H9 (cell line): ENCODE results near the gene FAF1. TPM values are rescaled to one million over a fixed set of nuclear protein-coding genes. Genes with fewer than 3 reads are reported as not detected.

Experiments
- DNase-seq: peaks from one replicate; pipeline ENCODE4 v3.0.0-alpha.2; 2017
- H2AFZ ChIP-seq: one replicate; pipeline ENCODE4 v1.6.1; 2013; ENCODE audit warnings: mild to moderate bottlenecking, low read length, control low read depth, moderate library complexity
- H2AK5ac ChIP-seq: 2 replicates; pipeline ENCODE4 v1.6.1; 2013; ENCODE audit warnings: low read length, control low read depth, mixed read lengths; ENCODE audit not compliant: insufficient read length
- H2BK120ac ChIP-seq: one replicate; pipeline ENCODE4 v1.6.1; 2013; ENCODE audit warnings: low read depth, mild to moderate bottlenecking, low read length, control low read depth, inconsistent platforms; ENCODE audit not compliant: poor library complexity, severe bottlenecking
- H2BK12ac ChIP-seq: 2 replicates; pipeline ENCODE4 v1.6.1; 2013; ENCODE audit warnings: low read length, control low read depth, mixed read lengths, low read depth; ENCODE audit not compliant: insufficient read length
- H2BK15ac ChIP-seq: 2 replicates; pipeline ENCODE4 v1.6.1; 2013; ENCODE audit warnings: low read depth, low read length, control low read depth
- H2BK20ac ChIP-seq: one replicate; pipeline ENCODE4 v1.6.1; 2013; ENCODE audit warnings: low read depth, mild to moderate bottlenecking, low read length, control low read depth, inconsistent platforms; ENCODE audit not compliant: poor library complexity, severe bottlenecking
- H2BK5ac ChIP-seq: 2 replicates; pipeline ENCODE4 v1.6.1; 2013; ENCODE audit warnings: low read length, control low read depth, mixed read lengths; ENCODE audit not compliant: insufficient read length
- H3K14ac ChIP-seq: 2 replicates; pipeline ENCODE4 v1.6.1; 2013; ENCODE audit warnings: low read length, control low read depth; ENCODE audit not compliant: insufficient read depth
- H3K18ac ChIP-seq: 2 replicates; pipeline ENCODE4 v1.6.1; 2013; ENCODE audit warnings: low read depth, mild to moderate bottlenecking, mixed read lengths, low read length, control low read depth; ENCODE audit not compliant: insufficient read length
- H3K23ac ChIP-seq: 2 replicates; pipeline ENCODE4 v1.6.1; 2013; ENCODE audit warnings: low read length, control low read depth, mixed read lengths, low read depth; ENCODE audit not compliant: insufficient read length
- H3K23me2 ChIP-seq: 2 replicates; pipeline ENCODE4 v1.6.1; 2013; ENCODE audit warnings: low read depth, mild to moderate bottlenecking, mixed read lengths, low read length, control low read depth; ENCODE audit not compliant: insufficient read length, poor library complexity, severe bottlenecking
- H3K27ac ChIP-seq: 2 replicates; pipeline ENCODE4 v1.5.1; 2013; ENCODE audit warnings: low read length, control low read depth, mixed read lengths, low read depth; ENCODE audit not compliant: insufficient read length
- H3K27me3 ChIP-seq: 2 replicates; pipeline ENCODE4 v1.6.1; 2013; ENCODE audit warnings: low read length, control low read depth, inconsistent platforms; ENCODE audit not compliant: insufficient read depth
- H3K4ac ChIP-seq: 2 replicates; pipeline ENCODE4 v1.6.1; 2013; ENCODE audit warnings: low read depth, mild to moderate bottlenecking, control low read depth, inconsistent platforms, low read length, moderate library complexity
- H3K4me1 ChIP-seq: 2 replicates; pipeline ENCODE4 v1.6.1; 2013; ENCODE audit warnings: low read length, control low read depth, inconsistent platforms; ENCODE audit not compliant: insufficient read depth
- H3K4me2 ChIP-seq: 2 replicates; pipeline ENCODE4 v1.6.1; 2013; ENCODE audit warnings: low read length, control low read depth, mixed read lengths; ENCODE audit not compliant: insufficient read length, insufficient read depth
- H3K56ac ChIP-seq: 2 replicates; pipeline ENCODE4 v1.6.1; 2013; ENCODE audit warnings: low read depth, mild to moderate bottlenecking, mixed read lengths, low read length, control low read depth; ENCODE audit not compliant: insufficient read length
- H3K79me1 ChIP-seq: 2 replicates; pipeline ENCODE4 v1.6.1; 2013; ENCODE audit warnings: low read depth, mild to moderate bottlenecking, moderate library complexity, low read length, control low read depth, inconsistent platforms; ENCODE audit not compliant: insufficient read depth, poor library complexity, severe bottlenecking
- H3K79me2 ChIP-seq: 2 replicates; pipeline ENCODE4 v1.6.1; 2013; ENCODE audit warnings: low read length, control low read depth, inconsistent platforms; ENCODE audit not compliant: insufficient read depth
- H3K9ac ChIP-seq: 2 replicates; pipeline ENCODE4 v1.6.1; 2013; ENCODE audit warnings: low read length, control low read depth, mixed read lengths; ENCODE audit not compliant: insufficient read length; ENCODE audit errors: extremely low read depth
- H3K9me3 ChIP-seq: one replicate; pipeline ENCODE4 v1.6.1; 2013; ENCODE audit warnings: low read depth, low read length, inconsistent platforms; ENCODE audit not compliant: control insufficient read depth
- H3T11ph ChIP-seq: one replicate; pipeline ENCODE4 v1.6.1; 2013; ENCODE audit warnings: mild to moderate bottlenecking, low read length, control low read depth, inconsistent platforms
- H4K20me1 ChIP-seq: one replicate; pipeline ENCODE4 v1.6.1; 2013; ENCODE audit not compliant: control insufficient read depth, insufficient read length, insufficient read depth
- H4K5ac ChIP-seq: 2 replicates; pipeline ENCODE4 v1.6.1; 2013; ENCODE audit warnings: low read depth, mild to moderate bottlenecking, mixed read lengths, low read length, control low read depth; ENCODE audit not compliant: insufficient read length
- H4K8ac ChIP-seq: replicated peaks from 2 replicates; pipeline ENCODE4 v1.6.1; 2013; ENCODE audit warnings: low read length, control low read depth, mixed read lengths, low read depth; ENCODE audit not compliant: insufficient read length
- H4K91ac ChIP-seq: 2 replicates; pipeline ENCODE4 v1.6.1; 2013; ENCODE audit warnings: low read depth, mild to moderate bottlenecking, moderate library complexity, mixed read lengths, low read length, control low read depth; ENCODE audit not compliant: insufficient read length
- H3K27ac Mint-ChIP-seq, 3 experiments: 2 replicates in 2 of 3; 3 replicates in 1 of 3; pipeline ENCODE4 v1.8.0; 2020 to 2021; ENCODE audit warnings: mixed read lengths in 3 of 3, mild to moderate bottlenecking in 1 of 3, moderate library complexity in 1 of 3
- H3K27me3 Mint-ChIP-seq: 2 replicates; pipeline ENCODE4 v1.8.0; 2021; ENCODE audit warnings: low read depth, mild to moderate bottlenecking, moderate library complexity, mixed read lengths
- H3K36me3 Mint-ChIP-seq, 3 experiments: 2 replicates in 2 of 3; 3 replicates in 1 of 3; pipeline ENCODE4 v1.8.0; 2020 to 2021; ENCODE audit warnings: low read depth in 3 of 3, mixed read lengths in 3 of 3; ENCODE audit not compliant: insufficient read depth in 1 of 3
- H3K4me1 Mint-ChIP-seq, 2 experiments: 2 replicates each; pipeline ENCODE4 v1.8.0; 2020; ENCODE audit warnings: mixed read lengths in 2 of 2
- H3K4me3 Mint-ChIP-seq, 2 experiments: 2 replicates in 1 of 2; 3 replicates in 1 of 2; pipeline ENCODE4 v1.8.0; 2020 to 2021; ENCODE audit warnings: mild to moderate bottlenecking in 2 of 2, mixed read lengths in 2 of 2, moderate library complexity in 1 of 2
- H3K9me3 Mint-ChIP-seq, 2 experiments: 2 replicates in 1 of 2; 3 replicates in 1 of 2; pipeline ENCODE4 v1.8.0; 2020; ENCODE audit warnings: mild to moderate bottlenecking in 2 of 2, mixed read lengths in 2 of 2, moderate library complexity in 1 of 2
- WGBS: extraction: QIAGEN DNeasy Blood & Tissue Kit; methylation state at CpG from one replicate; pipeline ENCODE4 v1.1.7; 2013; ENCODE audit warnings: missing lambda C conversion rate, low lambda C conversion rate, mixed read lengths; ENCODE audit not compliant: insufficient read length; ENCODE audit errors: extremely low coverage; 5-methylcytosine and 5-hydroxymethylcytosine counted together
- total RNA-seq: library from RNA; stranded (reverse); gene quantifications from 2 replicates; pipeline ENCODE4 v1.2.1, GENCODE V29; 2021
- TF ChIP-seq, protein P1 (sequence below): fragments of 200-600 bp; sonication (generic); conservative IDR thresholded peaks from 3 replicates; pipeline ENCODE4 v1.8.0; 2021; ENCODE audit warnings: antibody characterized with exemption, mild to moderate bottlenecking

The FAF1 gene
- total RNA-seq, 1 experiment from 2014 or later = 60.8 TPM

DNA sequence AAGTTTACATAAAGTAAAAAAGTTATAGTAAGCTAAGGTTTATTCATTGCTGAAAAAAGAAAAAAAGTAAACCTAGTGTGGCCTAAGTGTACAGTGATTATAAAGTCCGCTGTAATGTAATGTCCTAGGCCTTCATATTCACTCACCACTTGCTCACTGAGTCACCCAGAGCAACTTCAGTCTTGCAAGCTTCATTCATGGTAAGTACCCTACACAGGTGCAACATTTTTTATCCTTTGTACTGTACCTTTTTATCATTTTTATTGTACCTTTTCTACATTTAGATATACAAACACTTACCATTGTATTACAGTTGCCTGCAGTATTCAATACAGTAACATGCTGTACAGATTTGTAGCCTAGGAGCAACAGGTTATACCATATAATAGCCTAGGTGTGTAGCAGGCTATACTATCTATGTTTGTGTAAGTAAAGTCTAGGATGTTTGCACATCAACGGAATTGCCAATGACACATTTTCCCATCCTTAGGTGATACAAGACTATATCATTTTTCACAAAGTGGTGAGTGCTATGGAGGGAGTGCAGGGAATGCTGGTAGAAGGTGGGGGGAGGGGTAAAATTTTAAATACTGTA, 478.8 kb downstream of the FAF1 start:
- Histone ChIP-seq H3K4me1 (no peaks in the 10 kb centered on the region), H3K27me3 (no peaks in the 10 kb centered on the region; the same call in 1 of the 2 replicates), H3K79me2 (no peaks in the 10 kb centered on the region), H2AFZ (no peak overlapping the region), H4K5ac (no peak overlapping the region), H2BK12ac (no peak overlapping the region), H2BK5ac (no peak overlapping the region), H2BK20ac (no peak overlapping the region), H3K4ac (no peak overlapping the region), H3K14ac (no peak overlapping the region), H3K9ac (no peak overlapping the region), H3T11ph (no peak overlapping the region), H4K91ac (no peak overlapping the region), H3K23ac (no peak overlapping the region), H3K9me3 (no peaks in the 10 kb centered on the region), H3K23me2 (no peaks in the 10 kb centered on the region), H2BK120ac (no peak overlapping the region), H3K79me1 (no peaks in the 10 kb centered on the region), H3K56ac (no peak overlapping the region), H3K18ac (no peak overlapping the region), H3K27ac (no peak overlapping the region), H2AK5ac (no peak overlapping the region), H3K4me2 (no peak overlapping the region), H4K20me1 (no peaks in the 10 kb centered on the region), H2BK15ac (no peak overlapping the region), H4K8ac (no peak overlapping the region)
- Mint-ChIP-seq H3K27ac (no peak overlapping the region), H3K36me3 (peaks cover 0 to 3% (median 0%) of the 10 kb centered on the region in 3 experiments; a peak in 2 of 7 replicates), H3K9me3 (no peaks in the 10 kb centered on the region), H3K27me3 (no peaks in the 10 kb centered on the region), H3K4me1 (peaks cover 8% of the 10 kb centered on the region in 2 experiments), H3K4me3 (no peak overlapping the region)
- DNase-seq = no peak
- TF ChIP-seq, protein P1, sequence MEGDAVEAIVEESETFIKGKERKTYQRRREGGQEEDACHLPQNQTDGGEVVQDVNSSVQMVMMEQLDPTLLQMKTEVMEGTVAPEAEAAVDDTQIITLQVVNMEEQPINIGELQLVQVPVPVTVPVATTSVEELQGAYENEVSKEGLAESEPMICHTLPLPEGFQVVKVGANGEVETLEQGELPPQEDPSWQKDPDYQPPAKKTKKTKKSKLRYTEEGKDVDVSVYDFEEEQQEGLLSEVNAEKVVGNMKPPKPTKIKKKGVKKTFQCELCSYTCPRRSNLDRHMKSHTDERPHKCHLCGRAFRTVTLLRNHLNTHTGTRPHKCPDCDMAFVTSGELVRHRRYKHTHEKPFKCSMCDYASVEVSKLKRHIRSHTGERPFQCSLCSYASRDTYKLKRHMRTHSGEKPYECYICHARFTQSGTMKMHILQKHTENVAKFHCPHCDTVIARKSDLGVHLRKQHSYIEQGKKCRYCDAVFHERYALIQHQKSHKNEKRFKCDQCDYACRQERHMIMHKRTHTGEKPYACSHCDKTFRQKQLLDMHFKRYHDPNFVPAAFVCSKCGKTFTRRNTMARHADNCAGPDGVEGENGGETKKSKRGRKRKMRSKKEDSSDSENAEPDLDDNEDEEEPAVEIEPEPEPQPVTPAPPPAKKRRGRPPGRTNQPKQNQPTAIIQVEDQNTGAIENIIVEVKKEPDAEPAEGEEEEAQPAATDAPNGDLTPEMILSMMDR = no peak
- WGBS = no CpG with 5 or more reads among the region's 2 CpGs
